Central memory CD8-positive, alpha-beta T cell (primary cell): ENCODE measurements around the gene WDR55.
A peak's percentile ranks its signal among the peaks of the same experiment; 100 is the strongest.
"Not testable (repeated sequence)": the region's sequence is repeated elsewhere in the genome, so short reads cannot be mapped to it uniquely, and the experiment has no call there.

Experiments
- ATAC-seq: fragments of 150-1000 bp; cut with Tn5 transposase; replicated peaks from 2 replicates; pipeline ENCODE4 v1.10.0; 2022; ENCODE audit warnings: mild to moderate bottlenecking, moderate FRiP score, moderate number of reproducible peaks; ENCODE audit not compliant: poor library complexity, severe bottlenecking; ENCODE audit errors: extremely low read depth
- DNase-seq, 2 donors: peaks; one replicate each; pipeline ENCODE4 v3.0.0; 2021; ENCODE audit warnings: low spot score in 2 of 2
- H3K27ac Mint-ChIP-seq: one replicate; pipeline ENCODE4 v1.8.0; 2022; ENCODE audit warnings: low read depth, mild to moderate bottlenecking, moderate library complexity, mixed read lengths
- H3K27me3 Mint-ChIP-seq: one replicate; pipeline ENCODE4 v1.8.0; 2022; ENCODE audit warnings: mixed read lengths
- H3K36me3 Mint-ChIP-seq: one replicate; pipeline ENCODE4 v1.8.0; 2022; ENCODE audit warnings: mild to moderate bottlenecking, moderate library complexity, mixed read lengths; ENCODE audit not compliant: insufficient read depth
- H3K4me1 Mint-ChIP-seq: one replicate; pipeline ENCODE4 v1.8.0; 2022; ENCODE audit warnings: mixed read lengths
- H3K4me3 Mint-ChIP-seq: one replicate; pipeline ENCODE4 v1.8.0; 2022; ENCODE audit warnings: mild to moderate bottlenecking, moderate library complexity, mixed read lengths
- H3K9me3 Mint-ChIP-seq: one replicate; pipeline ENCODE4 v1.8.0; 2022; ENCODE audit warnings: mixed read lengths

The WDR55 gene

GRCh38 chr5:140634103-140634502 is 30.6 kb upstream of the WDR55 start:
- H3K27me3 Mint-ChIP-seq = peaks cover 10% of the 10 kb centered on the region
- no peaks in the 10 kb centered on the region for H3K9me3 Mint-ChIP-seq
- DNase-seq (no peak), ATAC-seq (no peak)
- peaks cover 7% of the 10 kb centered on the region for H3K36me3 Mint-ChIP-seq
- no peak overlapping the region for H3K4me3 Mint-ChIP-seq
- H3K27ac Mint-ChIP-seq = no peak overlapping the region
- peaks cover 27% of the 10 kb centered on the region for H3K4me1 Mint-ChIP-seq

GRCh38 chr5:140635291-140636257 is 29.1 kb upstream of the WDR55 start:
- Mint-ChIP-seq H3K4me1 (peaks cover 36% of the 10 kb centered on the region), H3K36me3 (peaks cover 10% of the 10 kb centered on the region), H3K4me3 (no peak overlapping the region), H3K27me3 (peaks cover 10% of the 10 kb centered on the region), H3K27ac (no peak overlapping the region), H3K9me3 (no peaks in the 10 kb centered on the region)
- no peak for ATAC-seq
- DNase-seq = no peak

- no peaks in the 10 kb centered on the region for H3K9me3 Mint-ChIP-seq
- H3K27ac Mint-ChIP-seq = no peak overlapping the region
- H3K4me1 Mint-ChIP-seq = peaks cover 49% of the 10 kb centered on the region
- peaks cover 8% of the 10 kb centered on the region for H3K36me3 Mint-ChIP-seq
- no peaks in the 10 kb centered on the region for H3K27me3 Mint-ChIP-seq
- DNase-seq (no peak), ATAC-seq (no peak)
- peak overlapping the region; percentile 83 for H3K4me3 Mint-ChIP-seq
Measured at GRCh38 chr5:140637371-140638100, 27.2 kb upstream of the WDR55 start.

- Mint-ChIP-seq H3K36me3 (peaks cover 13% of the 10 kb centered on the region), H3K27ac (peak overlapping the region; percentile 91), H3K4me3 (peak overlapping the region; percentile 83), H3K4me1 (peaks cover 45% of the 10 kb centered on the region)
- H3K27me3 Mint-ChIP-seq, ATAC-seq, H3K9me3 Mint-ChIP-seq, DNase-seq: not testable (repeated sequence)
Measured at GRCh38 chr5:140638898-140639147, 25.9 kb upstream of the WDR55 start.

GRCh38 chr5:140639148-140639981 is 25.3 kb upstream of the WDR55 start, which contains the start of gene TMCO6:
Gene TMCO6, plus strand, starts transcription at chr5:140639451. Its CDS starts 77 bp downstream, at chr5:140639528.
- Mint-ChIP-seq H3K36me3 (peaks cover 13% of the 10 kb centered on the region), H3K4me1 (peaks cover 49% of the 10 kb centered on the region)
- peak; percentile 96 for ATAC-seq

GRCh38 chr5:140641716-140642115 is 23.0 kb upstream of the WDR55 start:
- Mint-ChIP-seq H3K9me3 (no peaks in the 10 kb centered on the region), H3K27me3 (no peaks in the 10 kb centered on the region), H3K27ac (no peak overlapping the region), H3K4me3 (no peak overlapping the region), H3K4me1 (peaks cover 62% of the 10 kb centered on the region), H3K36me3 (peaks cover 13% of the 10 kb centered on the region)
- ATAC-seq = no peak
- DNase-seq = no peak

More at GRCh38 chr5:140639148-140639981, 25.3 kb upstream of the WDR55 start, which contains the start of gene TMCO6:
- Mint-ChIP-seq H3K4me3 (peak within 1 kb of the TSS; percentile 83), H3K27ac (peak within 1 kb of the TSS; percentile 91), H3K27me3 (no peaks in the 10 kb centered on the region), H3K9me3 (no peaks in the 10 kb centered on the region)
- DNase-seq = peak; percentile 88 to 90

GRCh38 chr5:140642718-140643117 is 22.0 kb upstream of the WDR55 start:
- Mint-ChIP-seq H3K27me3 (no peaks in the 10 kb centered on the region), H3K4me3 (peak overlapping the region; percentile 10), H3K9me3 (no peaks in the 10 kb centered on the region), H3K4me1 (peaks cover 65% of the 10 kb centered on the region), H3K36me3 (peaks cover 15% of the 10 kb centered on the region), H3K27ac (no peak overlapping the region)
- no peak for DNase-seq
- ATAC-seq = no peak

- no peaks in the 10 kb centered on the region for H3K9me3 Mint-ChIP-seq
- H3K36me3 Mint-ChIP-seq = peaks cover 47% of the 10 kb centered on the region
- H3K27ac Mint-ChIP-seq = peak overlapping the region; percentile 99
- ATAC-seq (peak; percentile 2), DNase-seq (no peak)
- H3K27me3 Mint-ChIP-seq = no peaks in the 10 kb centered on the region
- H3K4me1 Mint-ChIP-seq = peaks cover 53% of the 10 kb centered on the region
- H3K4me3 Mint-ChIP-seq = peak overlapping the region; percentile 96
Measured at GRCh38 chr5:140647042-140647419, 17.7 kb upstream of the WDR55 start.

GRCh38 chr5:140658870-140659269 is 5.8 kb upstream of the WDR55 start:
- Mint-ChIP-seq H3K36me3 (peaks cover 80% of the 10 kb centered on the region), H3K27ac (no peak overlapping the region), H3K4me1 (no peaks in the 10 kb centered on the region), H3K9me3 (no peaks in the 10 kb centered on the region), H3K4me3 (no peak overlapping the region), H3K27me3 (no peaks in the 10 kb centered on the region)
- no peak for DNase-seq
- ATAC-seq = no peak

- H3K9me3 Mint-ChIP-seq, H3K4me1 Mint-ChIP-seq, H3K27ac Mint-ChIP-seq, H3K27me3 Mint-ChIP-seq, ATAC-seq, H3K4me3 Mint-ChIP-seq, DNase-seq: not testable (repeated sequence)
- H3K36me3 Mint-ChIP-seq = peaks cover 75% of the 10 kb centered on the region
Measured at GRCh38 chr5:140660371-140660770, 4.3 kb upstream of the WDR55 start.

GRCh38 chr5:140664030-140664358 is 710 bp upstream of the WDR55 start:
- DNase-seq (no peak), ATAC-seq (no peak)
- H3K36me3 Mint-ChIP-seq = peaks cover 51% of the 10 kb centered on the region
- no peaks in the 10 kb centered on the region for H3K9me3 Mint-ChIP-seq
- peak overlapping the region; percentile 96 for H3K27ac Mint-ChIP-seq
- H3K27me3 Mint-ChIP-seq = no peaks in the 10 kb centered on the region
- peak overlapping the region; percentile 99 for H3K4me3 Mint-ChIP-seq
- peaks cover 32% of the 10 kb centered on the region for H3K4me1 Mint-ChIP-seq

- H3K27ac Mint-ChIP-seq, ATAC-seq, H3K9me3 Mint-ChIP-seq, H3K4me3 Mint-ChIP-seq, DNase-seq, H3K27me3 Mint-ChIP-seq: not testable (repeated sequence)
- Mint-ChIP-seq H3K36me3 (peaks cover 31% of the 10 kb centered on the region), H3K4me1 (peaks cover 22% of the 10 kb centered on the region)
Measured at GRCh38 chr5:140671035-140671434, 6.3 kb downstream of the WDR55 start.
